ENCODE results near the gene DCLRE1A.

DNA sequence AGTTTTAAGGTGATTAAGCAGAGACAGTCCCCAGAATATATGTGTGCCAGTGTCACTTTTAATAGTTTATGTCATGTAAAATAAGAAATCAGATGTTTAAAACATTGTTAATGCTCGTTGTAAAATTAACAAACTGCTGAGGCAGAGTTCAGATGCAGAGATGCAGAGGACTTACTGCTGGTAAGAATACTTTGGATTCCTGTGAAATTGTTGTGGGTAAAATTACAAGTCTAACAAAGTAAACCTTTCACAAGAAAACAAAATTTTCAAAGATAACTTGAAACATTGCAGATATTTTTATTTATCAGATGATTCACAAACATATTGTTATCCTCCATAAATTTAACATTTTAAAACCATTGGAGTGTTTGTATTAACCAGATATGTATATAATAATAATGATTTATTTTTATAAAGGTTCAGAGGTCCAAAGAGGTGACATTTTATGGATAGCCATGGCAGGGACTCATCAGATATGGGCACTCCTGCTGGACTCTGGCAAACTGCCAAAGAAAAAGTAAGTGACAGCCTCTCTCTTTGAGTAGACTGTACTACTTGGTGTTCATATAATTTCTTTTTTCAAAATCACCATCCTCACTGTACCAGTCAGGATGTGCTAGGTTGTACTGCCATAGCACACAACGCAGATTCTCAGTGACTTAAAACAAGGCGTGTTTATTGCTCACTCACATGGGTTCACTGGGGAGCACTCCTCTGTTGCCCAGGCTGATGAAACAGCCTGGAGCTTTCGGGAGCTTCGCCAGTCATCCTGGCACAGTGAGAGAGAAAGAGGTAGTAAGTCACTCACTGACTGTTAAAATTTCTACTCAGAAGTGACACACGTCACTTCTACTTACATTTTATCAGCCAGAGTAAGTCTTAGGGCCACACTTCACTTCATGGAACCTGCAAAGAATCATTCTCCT lies 44.1 kb upstream of the DCLRE1A start:
- no peak for TF ChIP-seq POLR2A (IDR thresholded peaks at IDR 0.05; ENCODE audit: low read depth)
- TF ChIP-seq, protein P1, sequence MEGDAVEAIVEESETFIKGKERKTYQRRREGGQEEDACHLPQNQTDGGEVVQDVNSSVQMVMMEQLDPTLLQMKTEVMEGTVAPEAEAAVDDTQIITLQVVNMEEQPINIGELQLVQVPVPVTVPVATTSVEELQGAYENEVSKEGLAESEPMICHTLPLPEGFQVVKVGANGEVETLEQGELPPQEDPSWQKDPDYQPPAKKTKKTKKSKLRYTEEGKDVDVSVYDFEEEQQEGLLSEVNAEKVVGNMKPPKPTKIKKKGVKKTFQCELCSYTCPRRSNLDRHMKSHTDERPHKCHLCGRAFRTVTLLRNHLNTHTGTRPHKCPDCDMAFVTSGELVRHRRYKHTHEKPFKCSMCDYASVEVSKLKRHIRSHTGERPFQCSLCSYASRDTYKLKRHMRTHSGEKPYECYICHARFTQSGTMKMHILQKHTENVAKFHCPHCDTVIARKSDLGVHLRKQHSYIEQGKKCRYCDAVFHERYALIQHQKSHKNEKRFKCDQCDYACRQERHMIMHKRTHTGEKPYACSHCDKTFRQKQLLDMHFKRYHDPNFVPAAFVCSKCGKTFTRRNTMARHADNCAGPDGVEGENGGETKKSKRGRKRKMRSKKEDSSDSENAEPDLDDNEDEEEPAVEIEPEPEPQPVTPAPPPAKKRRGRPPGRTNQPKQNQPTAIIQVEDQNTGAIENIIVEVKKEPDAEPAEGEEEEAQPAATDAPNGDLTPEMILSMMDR (IDR thresholded peaks at IDR 0.05): no peak

Data from esophagus muscularis mucosa (tissue), 3 donors.